GM12872 (cell line): Measurements from ENCODE around the gene GUCY1A2.
A peak's percentile ranks its signal among the peaks of the same experiment; 100 is the strongest.

Experiments
- TF ChIP-seq, protein P1 (sequence below): IDR thresholded peaks from 3 replicates; pipeline ENCODE4 v1.5.1; 2011; ENCODE audit warnings: low read depth, mild to moderate bottlenecking, low read length, moderate library complexity; ENCODE audit not compliant: insufficient read depth

Gene GUCY1A2

DNA sequence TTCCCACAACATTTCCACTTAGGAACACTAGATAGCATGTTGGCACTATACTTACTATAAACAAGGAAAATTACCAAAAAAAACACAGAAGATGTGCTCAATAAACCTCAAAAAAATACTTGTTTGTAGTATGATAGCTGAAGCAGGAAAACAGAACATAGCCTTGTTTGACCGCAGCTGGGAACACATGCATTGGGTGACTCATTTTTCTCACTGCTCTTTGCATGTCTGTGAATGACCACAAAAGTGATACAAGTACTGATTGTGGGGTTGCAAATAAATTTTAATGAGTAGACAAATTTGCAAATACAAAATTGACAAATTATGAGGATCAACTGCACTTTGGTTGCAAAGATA is 22.8 kb upstream of the GUCY1A2 start:
- TF ChIP-seq, protein P1, sequence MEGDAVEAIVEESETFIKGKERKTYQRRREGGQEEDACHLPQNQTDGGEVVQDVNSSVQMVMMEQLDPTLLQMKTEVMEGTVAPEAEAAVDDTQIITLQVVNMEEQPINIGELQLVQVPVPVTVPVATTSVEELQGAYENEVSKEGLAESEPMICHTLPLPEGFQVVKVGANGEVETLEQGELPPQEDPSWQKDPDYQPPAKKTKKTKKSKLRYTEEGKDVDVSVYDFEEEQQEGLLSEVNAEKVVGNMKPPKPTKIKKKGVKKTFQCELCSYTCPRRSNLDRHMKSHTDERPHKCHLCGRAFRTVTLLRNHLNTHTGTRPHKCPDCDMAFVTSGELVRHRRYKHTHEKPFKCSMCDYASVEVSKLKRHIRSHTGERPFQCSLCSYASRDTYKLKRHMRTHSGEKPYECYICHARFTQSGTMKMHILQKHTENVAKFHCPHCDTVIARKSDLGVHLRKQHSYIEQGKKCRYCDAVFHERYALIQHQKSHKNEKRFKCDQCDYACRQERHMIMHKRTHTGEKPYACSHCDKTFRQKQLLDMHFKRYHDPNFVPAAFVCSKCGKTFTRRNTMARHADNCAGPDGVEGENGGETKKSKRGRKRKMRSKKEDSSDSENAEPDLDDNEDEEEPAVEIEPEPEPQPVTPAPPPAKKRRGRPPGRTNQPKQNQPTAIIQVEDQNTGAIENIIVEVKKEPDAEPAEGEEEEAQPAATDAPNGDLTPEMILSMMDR, result no peak

DNA sequence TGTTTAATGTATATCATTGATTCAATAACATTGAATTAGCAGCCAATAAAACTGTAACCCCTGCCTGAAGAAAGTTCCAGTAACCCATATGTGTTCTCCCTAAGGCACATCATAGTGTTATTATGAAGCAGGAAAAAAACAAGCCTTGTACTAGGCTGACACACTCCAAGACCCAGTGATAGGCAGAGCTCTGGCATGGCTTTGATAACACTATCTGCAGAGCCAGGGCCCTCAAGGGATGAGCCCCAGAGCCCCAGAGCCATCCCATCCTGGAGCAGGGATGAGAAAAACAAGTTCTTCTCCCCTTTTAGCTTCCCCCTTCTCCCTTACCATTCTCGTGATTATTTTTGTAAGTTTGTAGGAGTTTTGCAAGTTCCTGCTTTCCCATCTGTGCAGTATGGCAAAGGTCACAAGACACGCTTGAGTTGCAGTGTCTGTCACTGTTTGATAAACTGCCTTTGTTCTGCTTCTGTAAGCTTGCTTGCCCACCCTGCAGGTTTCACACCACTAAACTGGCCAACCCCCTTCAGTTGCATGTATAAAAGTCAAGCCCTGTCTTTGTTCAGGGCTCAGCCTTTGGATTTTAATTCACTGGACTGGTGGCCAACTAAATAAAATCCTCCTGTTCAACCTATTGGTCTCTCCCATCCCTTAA is 22.3 kb upstream of the GUCY1A2 start:
- TF ChIP-seq, protein P1, result no peak

DNA sequence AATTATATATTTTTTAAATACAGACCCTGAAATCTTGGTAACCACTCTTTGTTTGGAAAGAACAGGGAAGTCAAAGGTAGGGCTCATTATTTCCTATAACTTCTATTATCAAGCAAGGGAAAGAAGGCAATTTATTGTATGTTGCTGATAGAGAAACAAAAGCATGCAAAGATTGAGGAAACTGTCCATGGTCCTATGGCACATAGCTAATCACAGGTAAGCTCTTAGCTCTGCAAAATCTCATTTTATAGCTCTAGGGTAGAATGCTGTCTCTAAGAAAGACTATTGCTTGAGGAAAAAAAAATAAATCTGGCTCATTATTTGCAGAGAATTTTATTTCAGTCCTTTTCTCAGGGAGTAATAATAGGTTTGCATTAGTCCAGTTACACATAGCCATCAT is 7.4 kb upstream of the GUCY1A2 start:
- TF ChIP-seq, protein P1, result no peak

DNA sequence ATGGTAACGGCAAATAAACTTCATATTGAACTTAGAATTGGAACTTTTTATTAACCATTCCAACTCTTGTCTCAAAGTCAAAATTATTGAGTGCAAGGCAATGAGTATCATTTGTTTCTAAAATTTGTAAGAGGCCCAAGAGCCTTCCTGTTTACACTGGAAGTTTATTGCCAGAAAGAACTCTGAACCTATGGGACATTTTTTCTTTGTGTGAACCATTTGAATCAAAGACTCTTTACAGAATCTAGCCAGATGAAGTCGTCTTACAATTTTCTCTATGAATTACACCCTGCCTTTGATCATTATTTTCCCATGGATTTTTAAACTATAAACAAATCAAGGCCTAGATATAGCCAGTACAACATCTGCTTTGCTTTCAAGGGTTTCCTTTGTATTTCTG is 2.3 kb upstream of the GUCY1A2 start:
- TF ChIP-seq, protein P1, result no peak

DNA sequence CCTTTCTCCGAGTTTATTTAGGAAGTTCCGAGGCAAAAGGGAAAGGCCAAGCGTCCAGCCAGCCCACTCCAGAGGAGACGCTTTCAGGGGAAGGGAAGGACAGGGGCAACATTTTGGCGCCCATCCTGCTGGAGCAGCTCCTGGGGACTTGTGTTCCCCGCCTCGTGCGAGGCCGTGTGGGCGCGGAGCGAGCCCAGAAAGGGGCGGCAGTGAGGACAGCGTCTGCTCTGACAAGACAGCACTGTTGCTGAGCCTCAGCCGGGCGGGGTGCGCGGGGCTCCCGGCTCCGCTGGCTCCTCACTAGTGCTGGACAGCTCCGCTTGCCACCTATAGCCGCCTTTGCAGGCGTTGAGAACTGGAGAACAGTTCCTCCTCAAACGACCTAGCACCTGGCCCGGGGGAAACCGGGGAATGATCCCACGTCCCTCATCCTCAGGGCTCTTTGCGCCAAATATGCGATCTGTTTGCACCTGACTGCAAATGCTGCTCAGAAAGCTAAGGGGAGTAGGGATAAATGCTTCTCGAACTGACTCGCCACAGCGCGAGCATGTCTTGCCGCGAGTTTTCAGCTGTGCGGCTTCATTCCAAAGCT is 722 bp upstream of the GUCY1A2 start:
- TF ChIP-seq, protein P1, result no peak

DNA sequence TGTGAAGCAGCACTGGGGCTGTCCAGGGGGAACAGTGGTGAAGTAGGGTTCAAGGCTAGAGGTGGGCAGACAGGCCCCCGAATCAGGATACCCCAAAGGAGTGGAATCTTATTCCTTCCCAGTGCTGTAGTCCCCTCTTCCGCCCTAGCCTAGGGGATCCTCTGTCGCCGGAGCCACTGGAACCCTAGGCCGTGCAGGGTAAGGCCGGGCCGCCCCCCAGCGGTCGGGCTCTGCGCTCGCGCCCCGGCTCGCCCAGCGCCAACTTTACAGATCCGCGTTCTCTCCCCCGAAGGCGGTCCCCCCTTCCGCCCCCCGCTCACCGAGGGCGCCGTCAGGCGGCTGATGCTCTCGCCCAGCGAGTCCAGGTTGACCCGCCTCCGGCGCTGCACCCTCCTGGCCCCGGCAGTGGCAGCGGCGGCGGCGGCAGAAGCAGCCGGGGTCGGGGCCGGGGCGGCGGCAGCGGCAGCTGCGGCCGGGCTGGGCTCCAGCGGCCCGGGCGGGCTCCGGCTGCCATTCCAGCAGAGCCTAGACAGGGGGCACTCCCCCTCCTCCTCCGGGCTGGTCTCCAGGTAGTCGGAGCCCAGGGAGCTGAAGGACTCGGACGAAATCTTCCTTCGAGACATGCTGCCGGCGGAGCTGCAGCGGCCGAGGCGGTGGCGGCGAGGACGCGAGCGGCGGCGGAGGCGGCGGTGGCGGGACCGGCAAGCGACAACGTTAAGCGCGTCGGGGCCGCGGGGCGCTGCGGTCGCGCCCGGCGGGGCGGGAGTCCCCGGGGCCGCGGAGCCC is 650 bp downstream of the GUCY1A2 start:
- TF ChIP-seq, protein P1, result peak; percentile 37; the same call in 2 of the 3 replicates

DNA sequence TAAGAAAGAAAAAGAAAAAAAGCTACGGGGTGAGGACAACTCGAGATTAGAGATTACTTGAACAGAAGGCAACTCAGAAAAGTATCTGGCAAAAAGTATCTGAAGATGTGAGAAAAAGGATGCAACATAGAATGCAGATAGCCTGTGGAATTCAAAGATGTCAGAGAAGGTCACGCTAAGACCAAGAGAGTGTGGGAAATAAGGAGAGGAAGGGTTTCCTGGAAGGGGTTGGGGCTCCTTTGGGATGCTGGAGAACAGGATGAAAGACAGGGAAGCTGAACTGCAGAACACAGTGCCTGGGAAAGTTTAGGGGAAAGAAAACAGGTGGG is 1.2 kb downstream of the GUCY1A2 start:
- TF ChIP-seq, protein P1, result no peak
